K562 (cell line): ENCODE measurements around the gene KCNC3.

ENCODE experiments used
- CREB5 ChIP-seq: fragments of 250-450 bp; sonication (Bioruptor Pico); IDR thresholded peaks from 2 replicates; pipeline ENCODE4 v1.5.0; 2020; ENCODE audit warnings: mild to moderate bottlenecking
- ESRRB ChIP-seq: fragments of 250-450 bp; sonication (Bioruptor Pico); IDR thresholded peaks from 2 replicates; pipeline ENCODE4 v1.5.0; 2020; ENCODE audit warnings: mild to moderate bottlenecking, moderate library complexity, borderline replicate concordance
- EZH2 ChIP-seq: IDR thresholded peaks from 2 replicates; pipeline ENCODE4 v1.6.1; 2012; ENCODE audit warnings: low read depth, mild to moderate bottlenecking, inconsistent platforms, low read length, borderline replicate concordance
- GATAD2B ChIP-seq: fragments of 450-650 bp; IDR thresholded peaks from 2 replicates; pipeline ENCODE4 v1.6.1; 2017; ENCODE audit warnings: mild to moderate bottlenecking, borderline replicate concordance
- PHF8 ChIP-seq: fragments of 200-600 bp; sonication (generic); IDR thresholded peaks from 2 replicates; pipeline ENCODE4 v1.6.1; 2012; ENCODE audit warnings: mixed run types, mild to moderate bottlenecking, inconsistent platforms, low read length, moderate library complexity, borderline replicate concordance
- ZNF311 ChIP-seq: fragments of 250-450 bp; sonication (Bioruptor Pico); IDR thresholded peaks from 2 replicates; pipeline ENCODE4 v1.4.0; 2020; ENCODE audit warnings: mild to moderate bottlenecking, moderate library complexity

DNA sequence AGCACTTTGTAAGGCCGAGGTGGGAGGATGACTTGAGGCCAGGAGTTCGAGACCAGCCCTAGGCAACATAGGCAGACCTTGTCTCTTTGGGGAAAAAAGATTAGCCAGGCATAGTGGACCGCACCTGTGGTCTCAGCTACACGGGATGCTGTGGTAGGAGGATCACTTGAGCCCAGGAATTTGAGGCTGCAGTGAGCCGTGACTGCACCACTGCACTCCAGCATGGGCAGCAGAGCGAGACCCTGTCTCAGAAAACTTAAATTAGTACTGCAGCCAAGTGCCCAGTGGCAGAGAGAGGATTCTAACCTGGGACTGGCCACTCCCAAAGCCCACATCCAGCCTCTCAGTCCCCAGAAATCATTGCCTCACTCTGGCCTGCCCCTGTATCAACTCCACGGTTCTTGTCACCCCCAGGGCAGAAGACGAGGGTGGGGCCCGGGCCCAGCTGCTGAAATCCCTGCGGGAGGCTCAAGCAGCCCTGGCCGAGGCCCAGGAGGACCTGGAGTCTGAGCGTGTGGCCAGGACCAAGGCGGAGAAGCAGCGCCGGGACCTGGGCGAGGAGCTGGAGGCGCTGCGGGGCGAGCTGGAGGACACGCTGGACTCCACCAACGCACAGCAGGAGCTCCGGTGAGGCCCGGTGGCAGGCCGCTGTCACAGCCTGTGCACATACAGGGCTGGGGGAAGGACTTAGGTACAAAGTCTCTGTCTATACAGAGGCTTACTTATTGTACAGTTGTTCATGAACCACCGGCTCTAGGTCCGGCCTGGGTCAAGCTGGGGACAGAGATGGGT lies 53.4 kb downstream of the KCNC3 start:
- TF ChIP-seq EZH2 (no peak), ESRRB (CRISPR knock-in tag) (no peak), CREB5 (no peak), GATAD2B (no peak), PHF8 (no peak), ZNF311 (CRISPR knock-in tag) (no peak)
